22Rv1 (cell line): ENCODE results near the gene AHCYL2.

Experiments used
- H3K27ac ChIP-seq: fragments of 450-650 bp; 2 replicates; pipeline ENCODE4 v1.5.1; 2017
- ZFX ChIP-seq: fragments of 450-650 bp; IDR thresholded peaks from 2 replicates; pipeline ENCODE4 v1.6.1; 2017; ENCODE audit warnings: antibody characterized with exemption, borderline replicate concordance
- TF ChIP-seq, protein P1 (sequence below): fragments of 450-650 bp; IDR thresholded peaks from 2 replicates; pipeline ENCODE4 v1.5.1; 2017; ENCODE audit warnings: mild to moderate bottlenecking

Gene AHCYL2

DNA sequence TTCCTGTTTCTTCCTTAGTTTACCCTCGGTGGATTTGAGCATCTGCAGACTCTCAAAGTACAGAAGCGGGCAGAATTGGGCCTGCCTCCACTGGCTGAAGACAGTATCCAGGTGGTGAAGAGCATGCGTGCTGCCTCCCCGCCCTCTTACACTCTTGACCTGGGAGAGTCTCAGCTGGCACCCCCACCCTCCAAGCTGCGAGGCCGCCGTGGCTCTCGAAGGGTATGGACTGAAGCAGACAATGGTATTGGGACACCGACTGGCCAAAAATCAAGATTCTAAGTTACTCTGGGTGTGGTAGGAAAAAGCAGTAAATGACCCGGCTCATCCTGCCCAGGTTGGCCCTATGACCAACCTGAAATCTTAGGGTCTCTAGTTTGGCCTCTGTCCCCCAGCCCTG lies 231.6 kb downstream of the AHCYL2 start:
- TF ChIP-seq, protein P1, sequence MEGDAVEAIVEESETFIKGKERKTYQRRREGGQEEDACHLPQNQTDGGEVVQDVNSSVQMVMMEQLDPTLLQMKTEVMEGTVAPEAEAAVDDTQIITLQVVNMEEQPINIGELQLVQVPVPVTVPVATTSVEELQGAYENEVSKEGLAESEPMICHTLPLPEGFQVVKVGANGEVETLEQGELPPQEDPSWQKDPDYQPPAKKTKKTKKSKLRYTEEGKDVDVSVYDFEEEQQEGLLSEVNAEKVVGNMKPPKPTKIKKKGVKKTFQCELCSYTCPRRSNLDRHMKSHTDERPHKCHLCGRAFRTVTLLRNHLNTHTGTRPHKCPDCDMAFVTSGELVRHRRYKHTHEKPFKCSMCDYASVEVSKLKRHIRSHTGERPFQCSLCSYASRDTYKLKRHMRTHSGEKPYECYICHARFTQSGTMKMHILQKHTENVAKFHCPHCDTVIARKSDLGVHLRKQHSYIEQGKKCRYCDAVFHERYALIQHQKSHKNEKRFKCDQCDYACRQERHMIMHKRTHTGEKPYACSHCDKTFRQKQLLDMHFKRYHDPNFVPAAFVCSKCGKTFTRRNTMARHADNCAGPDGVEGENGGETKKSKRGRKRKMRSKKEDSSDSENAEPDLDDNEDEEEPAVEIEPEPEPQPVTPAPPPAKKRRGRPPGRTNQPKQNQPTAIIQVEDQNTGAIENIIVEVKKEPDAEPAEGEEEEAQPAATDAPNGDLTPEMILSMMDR, result no peak
- no peak for TF ChIP-seq ZFX
- no peak overlapping the region for H3K27ac ChIP-seq

DNA sequence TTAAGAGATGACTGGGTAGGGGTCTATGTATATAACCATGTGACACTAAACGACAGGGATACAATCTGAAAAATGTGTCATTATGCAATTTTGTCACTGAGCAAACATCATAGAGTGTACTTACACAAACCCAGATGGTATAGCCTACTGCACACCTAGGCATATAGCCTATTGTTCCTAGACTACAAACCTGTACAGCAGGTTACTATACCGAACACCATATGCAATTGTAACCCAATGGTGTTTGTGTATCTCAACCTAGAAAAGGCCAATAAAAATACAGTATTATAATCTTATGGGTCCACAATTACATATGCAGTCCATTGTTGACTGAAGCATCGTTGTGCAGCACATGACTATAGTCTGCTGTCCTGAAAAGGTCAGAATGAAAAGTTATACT lies 232.3 kb downstream of the AHCYL2 start:
- no peak for TF ChIP-seq ZFX
- TF ChIP-seq, protein P1, result no peak
- H3K27ac ChIP-seq, result no peak overlapping the region

DNA sequence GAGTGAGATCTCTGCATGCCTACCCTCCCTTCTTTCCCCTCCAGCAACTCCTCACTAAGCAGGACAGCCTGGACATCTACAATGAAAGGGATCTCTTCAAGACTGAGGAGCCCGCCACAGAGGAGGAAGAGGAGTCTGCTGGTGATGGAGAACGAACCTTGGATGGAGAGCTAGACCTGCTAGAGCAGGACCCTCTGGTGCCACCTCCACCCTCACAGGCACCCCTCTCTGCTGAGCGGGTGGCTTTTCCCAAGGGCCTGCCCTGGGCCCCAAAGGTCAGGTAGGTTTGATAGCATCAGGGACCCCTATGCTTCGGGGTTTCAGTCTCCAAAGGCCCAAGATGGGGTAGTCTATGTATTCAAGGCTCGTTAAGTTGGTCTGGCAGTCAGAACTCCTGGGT lies 233.3 kb downstream of the AHCYL2 start:
- H3K27ac ChIP-seq, result no peak overlapping the region
- TF ChIP-seq, protein P1, result no peak
- no peak for TF ChIP-seq ZFX

- TF ChIP-seq, protein P1, result no peak
- no peak for TF ChIP-seq ZFX
- H3K27ac ChIP-seq, result no peak overlapping the region
Observed at GRCh38 chr7:129461809-129462208, 237.0 kb downstream of the AHCYL2 start.

DNA sequence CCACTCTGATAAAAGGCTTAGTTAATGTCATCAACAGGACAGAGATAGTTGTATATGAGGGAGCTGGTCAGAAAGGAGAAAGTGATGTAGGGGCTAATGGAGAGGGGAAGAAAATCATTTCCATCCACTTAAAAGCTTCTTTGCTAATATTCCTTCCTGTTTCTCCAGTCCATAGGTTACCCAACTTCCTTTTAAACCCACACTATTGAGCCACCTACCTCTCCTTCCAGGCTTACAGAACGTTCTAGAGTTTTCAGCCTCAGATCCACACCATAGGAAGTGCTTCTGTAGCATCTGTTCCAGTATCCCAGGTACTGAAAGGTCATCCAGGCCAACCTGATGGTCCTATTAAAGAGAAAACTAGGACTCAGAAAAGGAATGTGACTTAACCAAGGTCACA lies 237.6 kb downstream of the AHCYL2 start:
- no peak overlapping the region for H3K27ac ChIP-seq
- TF ChIP-seq, protein P1, result no peak
- TF ChIP-seq ZFX, result no peak

GRCh38 chr7:129464194-129464593 lies 239.4 kb downstream of the AHCYL2 start:
- no peak overlapping the region for H3K27ac ChIP-seq
- TF ChIP-seq, protein P1, result no peak
- TF ChIP-seq ZFX, result no peak

- no peak for TF ChIP-seq ZFX
- TF ChIP-seq, protein P1, result no peak
- H3K27ac ChIP-seq, result no peak overlapping the region
Observed at GRCh38 chr7:129465080-129465479, 240.2 kb downstream of the AHCYL2 start.
